PC-9 (cell line): ENCODE measurements around the gene PAQR4. TPM values are rescaled to one million over a fixed set of nuclear protein-coding genes. Genes with fewer than 3 reads are reported as not detected.

Experiments used
- BruUV-seq: library from RNA; stranded (reverse); fragments of 400-500 nt; replicated peaks from 2 replicates; lab custom pipeline; 2021; lab: Mats Ljungman, UMichigan
- CTCF ChIA-PET: fragments of 300-600 bp; sonication (Branson Sonifier 250); formaldehyde crosslinking; loops from one replicate; lab custom pipeline; 2022; ENCODE audit warnings: antibody characterized with exemption; lab: Charles Lee
- POLR2A ChIA-PET: fragments of 300-600 bp; sonication (Branson Sonifier 250); formaldehyde crosslinking; loops from one replicate; lab custom pipeline; 2022; ENCODE audit warnings: antibody characterized with exemption; ENCODE audit not compliant: unreplicated experiment; lab: Charles Lee
- DNase-seq, 2 experiments: peaks; one replicate each; pipeline versions ENCODE4 v3.0.0 to v3.0.0-alpha.2; 2015 to 2022; ENCODE audit warnings: mixed read lengths in 1 of 2
- H2AFZ ChIP-seq: fragments of 200-600 bp; sonication (generic); 2 replicates; pipeline ENCODE4 v1.8.1; 2017; ENCODE audit warnings: antibody characterized with exemption
- H3F3A ChIP-seq: fragments of 200-600 bp; sonication (generic); 2 replicates; pipeline ENCODE4 v1.8.1; 2017; ENCODE audit warnings: antibody characterized with exemption, mild to moderate bottlenecking, low read depth; ENCODE audit not compliant: insufficient read depth
- H3K27ac ChIP-seq: fragments of 200-600 bp; sonication (generic); 2 replicates; pipeline ENCODE4 v1.6.1; 2016; ENCODE audit warnings: mixed run types
- H3K27me3 ChIP-seq: fragments of 200-600 bp; sonication (generic); 2 replicates; pipeline ENCODE4 v1.6.1; 2016; ENCODE audit warnings: low read depth, mixed run types; ENCODE audit not compliant: insufficient read depth
- H3K36me3 ChIP-seq: fragments of 200-600 bp; sonication (generic); 2 replicates; pipeline ENCODE4 v1.6.1; 2016; ENCODE audit warnings: low read depth, mixed run types
- H3K4me1 ChIP-seq: fragments of 200-600 bp; sonication (generic); replicated peaks from 2 replicates; pipeline ENCODE4 v1.6.1; 2016; ENCODE audit warnings: mixed run types; ENCODE audit not compliant: insufficient read depth
- H3K4me2 ChIP-seq: fragments of 200-600 bp; sonication (generic); 2 replicates; pipeline ENCODE4 v1.6.1; 2017; ENCODE audit warnings: mixed run types
- H3K4me3 ChIP-seq: fragments of 200-600 bp; sonication (generic); 2 replicates; pipeline ENCODE4 v1.6.1; 2016; ENCODE audit warnings: mixed run types
- H3K79me2 ChIP-seq: fragments of 200-600 bp; sonication (generic); 2 replicates; pipeline ENCODE4 v1.6.1; 2017; ENCODE audit warnings: low read depth, mixed run types
- H3K9me2 ChIP-seq: fragments of 200-600 bp; sonication (generic); 2 replicates; pipeline ENCODE4 v1.8.1; 2017; ENCODE audit warnings: mild to moderate bottlenecking; ENCODE audit not compliant: insufficient read depth
- H3K9me3 ChIP-seq: fragments of 200-600 bp; sonication (generic); 2 replicates; pipeline ENCODE4 v1.8.1; 2016; ENCODE audit warnings: low read depth; ENCODE audit not compliant: insufficient read depth
- H4K20me1 ChIP-seq: fragments of 200-600 bp; sonication (generic); 2 replicates; pipeline ENCODE4 v1.8.1; 2017; ENCODE audit not compliant: insufficient read depth
- CTCF ChIP-seq: fragments of 200-600 bp; sonication (generic); conservative IDR thresholded peaks from 2 replicates; pipeline ENCODE4 v1.6.1; 2017; ENCODE audit warnings: mixed run types, antibody characterized with exemption, mild to moderate bottlenecking, moderate library complexity
- EZH2 ChIP-seq: fragments of 200-600 bp; sonication (generic); IDR thresholded peaks from 2 replicates; pipeline ENCODE4 v1.8.0; 2017; ENCODE audit warnings: antibody characterized with exemption, low read depth
- intact Hi-C: fragments of 100-400 bp; cut with micrococcal nuclease; formaldehyde crosslinking; loops from one replicate; pipeline ENCODE4 v1.10.0; 2022; ENCODE audit not compliant: unreplicated experiment
- total RNA-seq: library from RNA; stranded (reverse); gene quantifications from 2 replicates; pipeline ENCODE4 v1.2.3, GENCODE V29; 2021

Gene PAQR4
- total RNA-seq, 1 experiment from 2014 or later = 40.7 TPM

DNA sequence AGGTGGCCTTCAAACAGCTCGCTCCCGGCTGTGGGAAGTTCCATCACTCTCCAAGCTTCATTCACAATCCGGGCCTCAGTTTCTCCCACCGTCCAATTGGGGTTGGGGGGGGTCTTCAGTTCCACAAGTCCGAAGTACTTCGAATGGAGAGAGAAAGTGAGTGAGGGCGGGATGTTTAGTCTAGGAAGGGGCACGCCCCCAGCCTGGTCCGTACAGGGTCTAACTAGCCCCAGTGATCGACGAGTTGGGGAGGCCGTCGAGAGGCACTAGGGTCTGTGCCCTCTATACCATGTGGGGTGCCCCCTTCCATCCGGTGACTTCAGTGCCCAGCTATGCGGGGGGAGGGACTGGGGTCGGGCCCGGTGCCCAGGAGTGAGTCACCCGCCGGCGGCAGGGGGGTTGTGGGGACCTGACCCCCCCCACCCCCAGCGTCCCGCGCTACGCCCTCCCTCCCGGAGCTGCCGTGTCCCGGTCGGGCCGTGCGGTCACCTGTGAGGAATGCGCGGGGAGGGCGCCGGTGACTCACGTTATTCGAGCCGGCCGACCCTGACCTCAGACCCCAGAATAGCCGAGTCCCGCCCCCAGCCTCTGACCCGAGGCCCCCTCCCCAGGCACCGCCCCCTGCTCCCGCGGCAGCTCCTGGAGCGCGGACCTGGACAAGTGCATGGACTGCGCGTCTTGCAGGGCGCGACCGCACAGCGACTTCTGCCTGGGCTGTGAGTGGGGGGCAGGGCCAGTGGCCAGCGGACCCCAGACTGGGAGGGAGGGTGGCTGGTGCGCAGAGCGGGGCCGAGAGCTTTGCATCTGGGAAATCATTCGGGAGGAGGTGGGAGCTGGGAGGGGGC, 51.7 kb downstream of the PAQR4 start:
- Histone ChIP-seq H3K4me3 (peak overlapping the region; percentile 76), H3F3A (peaks cover 44% of the 10 kb centered on the region), H3K27ac (peak overlapping the region; percentile 97), H3K9me2 (no peaks in the 10 kb centered on the region), H3K4me1 (peaks cover 8% of the 10 kb centered on the region), H3K9me3 (no peaks in the 10 kb centered on the region), H3K27me3 (no peaks in the 10 kb centered on the region), H4K20me1 (peaks cover 10% of the 10 kb centered on the region), H3K4me2 (peak overlapping the region; percentile 100), H3K79me2 (peaks cover 28% of the 10 kb centered on the region), H2AFZ (no peak overlapping the region), H3K36me3 (peaks cover 11% of the 10 kb centered on the region)
- ChIA-PET POLR2A (interaction anchor here (0.5 to 5.1 kb wide), 11 partner anchors 8 to 145 kb away, joined by 3 to 87 read pairs (median 11); partner anchors contain the start of gene CLDN9), CTCF (interaction anchor here (0.5 to 1.3 kb wide), 8 partner anchors 10 to 930 kb away, joined by 3 to 6 read pairs (median 3); no protein-coding TSS in a partner anchor)
- intact Hi-C loops = loop anchor here (1.0 kb wide), 3 partner anchors 11 to 30 kb away; no protein-coding TSS in a partner anchor
- TF ChIP-seq CTCF (no peak), EZH2 (no peak)
- TSS peak; percentile 24 for BruUV-seq
- DNase-seq = peak; percentile 84 to 98

GRCh38 chr16:3021449-3022207, 52.5 kb downstream of the PAQR4 start:
- peaks cover 11% of the 10 kb centered on the region for H3K36me3 ChIP-seq
- H3K9me3 ChIP-seq = no peaks in the 10 kb centered on the region
- peak; percentile 84 to 94 for DNase-seq
- POLR2A ChIA-PET = interaction anchor here (0.5 to 5.1 kb wide), 12 partner anchors 9 to 1549 kb away, joined by 3 to 87 read pairs (median 10); partner anchors contain the start of genes CLDN9 and ZNF213
- TF ChIP-seq CTCF (peak; percentile 48; the same call in 1 of the 2 replicates), EZH2 (no peak)
- peak overlapping the region; percentile 100 for H3K4me2 ChIP-seq
- peaks cover 10% of the 10 kb centered on the region for H4K20me1 ChIP-seq
- peak overlapping the region; percentile 97 for H3K27ac ChIP-seq
- H2AFZ ChIP-seq = no peak overlapping the region
- no peaks in the 10 kb centered on the region for H3K27me3 ChIP-seq
- H3K79me2 ChIP-seq = peaks cover 28% of the 10 kb centered on the region
- no peaks in the 10 kb centered on the region for H3K9me2 ChIP-seq
- H3F3A ChIP-seq = peaks cover 44% of the 10 kb centered on the region
- peak overlapping the region; percentile 76 for H3K4me3 ChIP-seq
- intact Hi-C loops = loop anchor here (1.0 to 2.0 kb wide), 2 partner anchors 17 to 41 kb away; partner anchors contain the start of gene PKMYT1
- BruUV-seq = no TSS peak
- CTCF ChIA-PET = interaction anchor here (0.5 to 0.6 kb wide), 4 partner anchors 10 to 494 kb away, joined by 3 to 6 read pairs (median 3); no protein-coding TSS in a partner anchor
- peaks cover 8% of the 10 kb centered on the region for H3K4me1 ChIP-seq
